Natural killer cell (primary cell): Measurements from ENCODE around the gene POFUT2. TPM values are rescaled to one million over a fixed set of nuclear protein-coding genes. Genes with fewer than 3 reads are reported as not detected.

Experiments
- ATAC-seq, 3 donors: fragments of 150-1000 bp in 2 of 3; fragments of 200-7000 bp in 1 of 3; cut with Tn5 transposase; 1 replicate in 1 of 3; 2 replicates in 2 of 3; pipeline ENCODE4 v1.10.0; 2021; ENCODE audit warnings: mild to moderate bottlenecking in 2 of 3, moderate library complexity in 2 of 3
- DNase-seq, 2 donors: peaks; one replicate each; pipeline versions ENCODE4 v3.0.0 to v3.0.0-alpha.2; 2013 to 2021; ENCODE audit warnings: mixed read lengths in 1 of 2
- H3K27ac ChIP-seq: one replicate; pipeline ENCODE4 v1.5.1; 2013; ENCODE audit warnings: mild to moderate bottlenecking, low read length
- H3K27me3 ChIP-seq: one replicate; pipeline ENCODE4 v1.6.1; 2013; ENCODE audit warnings: low read length; ENCODE audit not compliant: control insufficient read depth, insufficient read depth
- H3K36me3 ChIP-seq: one replicate; pipeline ENCODE4 v1.6.1; 2013; ENCODE audit warnings: low read length; ENCODE audit not compliant: control insufficient read depth, insufficient read depth
- H3K4me1 ChIP-seq: one replicate; pipeline ENCODE4 v1.6.1; 2013; ENCODE audit warnings: low read length; ENCODE audit not compliant: control insufficient read depth, insufficient read depth
- H3K4me3 ChIP-seq: one replicate; pipeline ENCODE4 v1.5.1; 2013; ENCODE audit warnings: low read length
- H3K9me3 ChIP-seq: one replicate; pipeline ENCODE4 v1.6.1; 2013; ENCODE audit warnings: low read length; ENCODE audit not compliant: control insufficient read depth, insufficient read depth
- H3K27ac Mint-ChIP-seq, 2 donors: one replicate each; pipeline ENCODE4 v1.8.0; 2022; ENCODE audit warnings: mild to moderate bottlenecking in 2 of 2, mixed read lengths in 2 of 2, moderate library complexity in 1 of 2
- H3K27me3 Mint-ChIP-seq, 2 donors: one replicate each; pipeline ENCODE4 v1.8.0; 2022; ENCODE audit warnings: low read depth in 2 of 2, mixed read lengths in 2 of 2
- H3K36me3 Mint-ChIP-seq: one replicate; pipeline ENCODE4 v1.8.0; 2022; ENCODE audit warnings: mixed read lengths
- H3K4me1 Mint-ChIP-seq, 2 donors: one replicate each; pipeline ENCODE4 v1.8.0; 2022; ENCODE audit warnings: mixed read lengths in 2 of 2
- H3K4me3 Mint-ChIP-seq: one replicate; pipeline ENCODE4 v1.8.0; 2022; ENCODE audit warnings: mild to moderate bottlenecking, moderate library complexity, mixed read lengths
- H3K9me3 Mint-ChIP-seq, 2 donors: one replicate each; pipeline ENCODE4 v1.8.0; 2022; ENCODE audit warnings: mixed read lengths in 2 of 2
- CTCF ChIP-seq: fragments of 200-600 bp; IDR thresholded peaks from one replicate; pipeline ENCODE4 v1.8.0; 2022; ENCODE audit warnings: antibody characterized with exemption
- WGBS: methylation state at CpG from one replicate; pipeline ENCODE4 v1.1.7; 2013; ENCODE audit warnings: missing lambda C conversion rate; ENCODE audit not compliant: insufficient coverage; 5-methylcytosine and 5-hydroxymethylcytosine counted together
- intact Hi-C: fragments of 100-400 bp; cut with micrococcal nuclease; formaldehyde crosslinking; loops from one replicate; pipeline ENCODE4 v1.14.2; 2022
- total RNA-seq, 4 donors: library from RNA; stranded (reverse); fragments of 120-200 nt in 1 of 4; gene quantifications; one replicate each; pipeline versions ENCODE4 v1.2.3 to v1.2.4, GENCODE V29; 2013 to 2022

Gene POFUT2
- total RNA-seq, 3 donors from 2014 or later (not counting 1 experiment from before 2014, with no cell fraction given): 41.4 to 46.0 (median 43.3) TPM

- TF ChIP-seq CTCF: no peak
- peaks cover 16% of the 10 kb centered on the region for H3K36me3 Mint-ChIP-seq
- intact Hi-C loops: no loop called here
- Histone ChIP-seq H3K27me3 (no peaks in the 10 kb centered on the region), H3K27ac (no peak overlapping the region), H3K4me3 (no peak overlapping the region), H3K9me3 (no peaks in the 10 kb centered on the region), H3K36me3 (no peaks in the 10 kb centered on the region), H3K4me1 (no peaks in the 10 kb centered on the region)
- no peak overlapping the region for H3K27ac Mint-ChIP-seq
- ATAC-seq (no peak), DNase-seq (no peak)
- peaks cover 0 to 6% of the 10 kb centered on the region in 2 donors for H3K9me3 Mint-ChIP-seq
- WGBS: 77% methylated on average over 3 of the region's 3 CpGs
- H3K4me1 Mint-ChIP-seq: no peaks in the 10 kb centered on the region
- no peak overlapping the region for H3K4me3 Mint-ChIP-seq
- peaks cover 32 to 57% of the 10 kb centered on the region in 2 donors for H3K27me3 Mint-ChIP-seq
Measured at GRCh38 chr21:45241357-45241756, 46.3 kb downstream of the POFUT2 start.

DNA sequence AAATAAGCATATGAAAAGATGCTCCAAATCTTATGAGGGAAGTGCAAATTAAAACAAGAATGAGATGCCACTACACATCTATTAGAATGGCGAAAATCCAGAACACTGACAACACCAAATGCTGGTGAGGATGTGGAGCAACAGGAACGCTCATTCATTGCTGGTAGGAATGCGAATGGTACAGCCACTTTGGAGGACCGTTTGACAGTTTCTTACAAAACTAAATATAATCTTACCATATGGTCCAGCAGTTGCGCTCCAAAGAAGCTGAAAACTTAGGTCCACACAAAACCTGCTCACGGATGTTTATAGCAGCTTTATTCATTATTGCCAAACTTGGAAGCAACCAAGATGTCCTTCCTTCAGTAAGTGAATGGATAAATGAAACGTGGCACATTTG lies 50.3 kb downstream of the POFUT2 start:
- Mint-ChIP-seq H3K36me3 (no peaks in the 10 kb centered on the region), H3K9me3 (no peaks in the 10 kb centered on the region), H3K27ac (no peak overlapping the region), H3K4me3 (no peak overlapping the region), H3K27me3 (peaks cover 45 to 60% of the 10 kb centered on the region in 2 donors), H3K4me1 (no peaks in the 10 kb centered on the region)
- Histone ChIP-seq H3K4me3 (no peak overlapping the region), H3K4me1 (no peaks in the 10 kb centered on the region), H3K36me3 (no peaks in the 10 kb centered on the region), H3K27me3 (no peaks in the 10 kb centered on the region), H3K27ac (no peak overlapping the region), H3K9me3 (no peaks in the 10 kb centered on the region)
- intact Hi-C loops: no loop called here
- TF ChIP-seq CTCF: no peak
- 91% methylated on average over 7 of the region's 7 CpGs for WGBS
- ATAC-seq (no peak), DNase-seq (no peak)

- TF ChIP-seq CTCF: no peak
- Histone ChIP-seq H3K4me1 (no peaks in the 10 kb centered on the region), H3K27me3 (peaks cover 6% of the 10 kb centered on the region), H3K36me3 (no peaks in the 10 kb centered on the region), H3K27ac (no peak overlapping the region), H3K4me3 (no peak overlapping the region), H3K9me3 (no peaks in the 10 kb centered on the region)
- H3K4me3 Mint-ChIP-seq: no peak overlapping the region
- peaks cover 51 to 63% of the 10 kb centered on the region in 2 donors for H3K27me3 Mint-ChIP-seq
- WGBS: 14% methylated on average over 2 of the region's 2 CpGs
- intact Hi-C loops: no loop called here
- no peak overlapping the region for H3K27ac Mint-ChIP-seq
- no peaks in the 10 kb centered on the region for H3K36me3 Mint-ChIP-seq
- no peaks in the 10 kb centered on the region for H3K9me3 Mint-ChIP-seq
- no peak for ATAC-seq
- peak in 1 of 2 donors; percentile 24 for DNase-seq
- no peaks in the 10 kb centered on the region for H3K4me1 Mint-ChIP-seq
Measured at GRCh38 chr21:45236481-45236880, 51.2 kb downstream of the POFUT2 start.

DNA sequence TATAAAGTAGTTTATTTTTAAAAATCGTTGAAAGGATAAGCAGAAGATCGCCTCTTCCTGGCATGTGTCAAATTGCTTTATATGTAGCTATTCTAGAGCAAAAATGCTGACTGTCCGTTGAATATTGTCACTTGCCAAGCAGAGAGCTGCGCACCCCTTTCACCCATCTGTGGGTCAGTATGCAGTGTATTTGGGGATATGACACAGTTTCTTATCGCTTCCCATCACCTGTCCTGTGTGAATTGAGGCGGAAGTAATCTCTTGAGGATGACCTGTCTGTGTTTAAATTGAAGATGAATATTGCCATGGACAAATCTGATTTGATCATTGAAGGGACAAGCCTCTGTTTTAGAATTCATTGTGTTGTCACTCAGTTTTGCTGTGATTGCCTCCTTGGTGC lies 52.2 kb downstream of the POFUT2 start:
- Histone ChIP-seq H3K9me3 (no peaks in the 10 kb centered on the region), H3K36me3 (no peaks in the 10 kb centered on the region), H3K4me3 (no peak overlapping the region), H3K27ac (no peak overlapping the region), H3K4me1 (no peaks in the 10 kb centered on the region), H3K27me3 (peaks cover 6% of the 10 kb centered on the region)
- H3K4me3 Mint-ChIP-seq: no peak overlapping the region
- H3K27ac Mint-ChIP-seq: no peak overlapping the region
- DNase-seq: no peak
- no peaks in the 10 kb centered on the region for H3K4me1 Mint-ChIP-seq
- no peaks in the 10 kb centered on the region for H3K9me3 Mint-ChIP-seq
- WGBS: 90% methylated on average over 6 of the region's 6 CpGs
- TF ChIP-seq CTCF: no peak
- no peak for ATAC-seq
- H3K27me3 Mint-ChIP-seq: peaks cover 51 to 57% of the 10 kb centered on the region in 2 donors
- intact Hi-C loops: no loop called here
- no peaks in the 10 kb centered on the region for H3K36me3 Mint-ChIP-seq
